Left lobe of liver (tissue), 2 donors: ENCODE measurements around the gene CDH13. TPM values are rescaled to one million over a fixed set of nuclear protein-coding genes. Genes with fewer than 3 reads are reported as not detected.

Experiments
- ATAC-seq: fragments of 200-7000 bp; cut with Tn5 transposase; one replicate; pipeline ENCODE4 v1.9.1; 2020; ENCODE audit warnings: mild to moderate bottlenecking, moderate library complexity
- DNase-seq: peaks from one replicate; pipeline ENCODE4 v3.0.0-alpha.2; 2020; ENCODE audit warnings: low spot score
- total RNA-seq: library from RNA; stranded (reverse); gene quantifications from one replicate; pipeline ENCODE4 v1.2.1, GENCODE V29; 2021
- donor health status: DM: no; HTN: no; CAD: no; lungs with moderate emphysema.
- donor health status: DM: no; HTN: yes; CAD: no.

The CDH13 gene
- total RNA-seq, 1 donor from 2014 or later, result 0.18 TPM

- ATAC-seq, result no peak
- DNase-seq, result no peak
These were observed 1209.1 kb downstream of the CDH13 start for GRCh38 chr16:83835586-83836566.

- no peak for DNase-seq
- ATAC-seq, result no peak
These were observed 1210.8 kb downstream of the CDH13 start for GRCh38 chr16:83837566-83837965.

- ATAC-seq (no peak), DNase-seq (no peak)
These were observed 1211.4 kb downstream of the CDH13 start for GRCh38 chr16:83838151-83838550.

DNA sequence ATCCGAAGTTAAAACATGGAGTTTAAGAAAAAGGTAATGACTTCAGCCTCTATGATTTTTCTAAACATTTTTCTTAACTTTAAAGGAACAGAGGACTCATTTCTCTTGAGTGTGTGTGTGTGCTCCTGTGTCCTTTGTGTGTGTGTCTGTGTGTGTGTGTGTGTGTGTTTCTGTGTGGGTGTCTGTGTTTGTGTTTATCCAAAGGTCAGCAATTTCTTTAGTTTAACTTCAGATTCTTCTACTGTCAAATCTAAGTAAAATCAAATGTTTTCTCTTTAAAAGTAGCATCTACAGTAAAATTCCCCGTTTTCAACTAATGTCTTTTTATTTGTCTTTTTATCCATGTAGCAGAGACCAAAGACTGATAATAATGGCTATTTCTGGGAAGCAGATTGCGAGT, 1212.8 kb downstream of the CDH13 start:
- no peak for DNase-seq
- no peak for ATAC-seq

GRCh38 chr16:83840060-83840617, 1213.4 kb downstream of the CDH13 start:
- DNase-seq, result no peak
- no peak for ATAC-seq

DNA sequence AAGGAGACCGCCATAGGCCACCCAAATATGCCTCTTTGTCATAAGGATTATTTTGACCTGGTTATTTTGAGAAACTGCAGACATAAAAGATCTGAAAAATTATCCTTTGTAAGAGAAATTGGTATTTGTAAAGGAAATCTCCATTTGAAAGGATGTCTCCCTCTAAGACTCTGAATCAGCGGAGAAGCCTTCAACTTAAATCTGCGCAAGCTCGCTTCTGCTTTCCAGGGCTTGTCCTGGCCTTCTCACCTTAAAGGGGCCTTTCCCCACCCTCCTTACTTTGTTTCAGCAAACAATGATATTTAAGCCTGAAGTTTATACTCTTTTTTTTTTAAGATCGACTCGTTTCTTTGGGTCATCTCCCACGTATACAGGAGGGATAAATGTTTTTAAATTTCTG, 1215.5 kb downstream of the CDH13 start:
- ATAC-seq, result no peak

DNA sequence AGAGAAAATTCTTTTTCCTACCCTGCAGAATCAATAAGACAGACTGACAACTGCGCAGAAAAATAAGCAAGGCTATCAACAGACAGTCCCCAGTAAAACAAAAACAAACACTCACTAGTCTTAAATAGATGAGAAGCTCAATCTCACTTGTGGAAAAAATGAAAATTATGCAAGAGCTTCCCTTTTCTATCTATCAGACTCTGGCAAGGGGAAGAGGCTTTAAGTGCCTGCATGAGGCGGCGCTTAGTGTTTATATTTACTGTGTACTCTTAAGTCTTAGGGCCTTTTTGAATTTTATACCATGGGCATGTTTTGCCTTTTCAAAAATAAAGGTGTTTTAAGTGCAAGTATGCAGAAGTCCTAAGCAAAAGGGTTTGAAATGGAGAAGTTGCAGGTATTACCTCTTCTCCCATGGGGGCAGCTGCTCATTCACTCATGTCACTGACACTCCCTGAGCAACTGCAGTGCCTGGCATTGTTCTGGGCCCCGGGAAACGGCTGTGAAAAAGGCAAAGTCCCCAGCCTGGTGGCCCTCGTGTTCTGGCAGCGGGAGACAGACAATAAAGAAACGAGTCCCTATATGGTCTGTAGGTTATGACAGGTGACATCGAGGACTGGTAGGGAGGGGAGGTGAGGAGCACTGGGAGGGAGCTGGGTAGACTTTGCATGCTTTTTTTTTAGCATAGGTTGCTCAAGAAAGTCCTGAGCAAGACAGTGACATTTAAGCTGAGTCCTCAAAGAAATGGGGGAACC, 1216.2 kb downstream of the CDH13 start:
- DNase-seq, result no peak
- no peak for ATAC-seq

More for the DNA sequence above, 1215.5 kb downstream of the CDH13 start:
- DNase-seq, result no peak

DNA sequence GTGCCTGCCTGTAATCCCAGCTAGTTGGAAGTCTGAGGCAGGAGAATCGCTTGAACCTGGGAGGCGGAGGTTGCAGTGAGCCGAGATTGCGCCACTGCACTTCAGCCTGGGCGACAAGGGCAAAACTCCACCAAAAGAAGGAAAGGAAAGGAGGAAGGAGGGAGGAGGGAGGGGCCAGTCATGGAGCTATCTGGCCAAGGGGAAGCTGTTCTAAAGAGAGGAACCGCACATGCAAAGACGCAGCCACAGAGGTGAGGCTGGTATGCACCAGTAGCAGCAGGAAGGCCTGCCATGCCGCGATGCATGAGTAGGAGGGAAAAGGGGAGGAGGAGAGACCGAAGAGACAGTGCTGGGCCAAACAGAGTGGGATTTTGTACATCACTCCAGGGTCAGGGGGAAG, 1216.9 kb downstream of the CDH13 start:
- DNase-seq (no peak), ATAC-seq (no peak)

DNA sequence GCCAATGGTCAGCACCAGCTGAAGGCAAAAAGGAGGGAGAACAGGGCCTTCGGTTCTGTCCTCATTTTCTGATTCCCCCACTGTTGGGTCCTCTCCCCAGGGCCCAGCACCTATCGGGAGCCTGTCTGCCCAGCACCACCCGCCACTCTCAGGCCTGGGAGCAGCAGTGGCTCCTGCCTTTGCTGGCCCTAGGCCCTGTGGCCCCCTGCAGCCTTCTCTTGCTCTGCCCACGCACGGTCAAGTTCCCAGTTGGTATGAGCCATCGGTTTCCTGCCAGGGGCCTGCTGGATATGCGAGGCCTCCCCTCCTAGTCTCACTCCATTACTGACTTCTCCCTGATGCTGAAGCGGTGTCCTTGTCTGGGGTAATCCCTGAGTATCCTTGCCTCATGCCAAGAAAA, 1218.5 kb downstream of the CDH13 start:
- ATAC-seq (no peak), DNase-seq (no peak)

DNA sequence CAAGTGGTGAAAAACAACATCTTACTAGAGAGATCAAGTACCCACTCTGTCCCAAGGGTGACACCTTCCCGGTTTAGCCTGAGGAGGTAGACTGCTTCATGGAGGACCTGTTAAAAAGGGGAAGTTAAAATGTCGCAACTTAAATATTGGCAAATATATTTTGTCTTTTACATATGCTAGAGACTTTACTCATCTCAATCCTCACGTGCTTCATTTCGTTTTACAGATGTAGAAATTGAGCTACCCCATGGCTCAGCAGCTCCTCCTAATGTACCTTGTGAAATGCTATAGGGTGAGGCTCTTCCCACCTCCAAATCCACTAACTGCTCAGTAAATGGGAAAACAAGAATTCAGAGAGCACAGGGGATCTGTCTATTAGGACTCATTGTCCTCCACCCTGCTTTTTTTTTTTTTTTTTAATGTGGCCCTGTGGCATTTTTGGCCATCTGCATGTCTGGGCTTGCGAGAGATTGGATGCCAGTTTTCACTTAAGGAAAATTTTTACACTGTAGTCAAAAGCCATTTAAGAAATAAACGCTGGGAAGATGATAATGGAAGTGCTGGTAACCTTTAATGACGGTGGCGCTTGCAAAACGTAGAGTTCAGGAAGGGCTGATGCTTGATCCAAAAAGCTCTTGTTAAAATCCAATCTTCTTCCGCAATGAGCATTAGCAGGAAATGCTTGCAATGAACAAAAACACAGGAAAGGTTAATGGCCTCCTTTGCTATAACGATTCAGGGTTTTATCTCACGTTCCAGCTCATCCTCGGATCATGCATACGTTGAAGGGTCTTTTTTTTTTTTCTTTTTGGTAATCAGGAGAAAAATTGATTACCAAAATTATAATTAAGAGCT, 1220.8 kb downstream of the CDH13 start:
- ATAC-seq, result no peak

GRCh38 chr16:83849421-83849820, 1222.7 kb downstream of the CDH13 start:
- DNase-seq (no peak), ATAC-seq (no peak)

More for the DNA sequence above, 1220.8 kb downstream of the CDH13 start:
- no peak for DNase-seq
